ENCODE measurements around the gene TBC1D2B. TPM values are rescaled to one million over a fixed set of nuclear protein-coding genes. Genes with fewer than 3 reads are reported as not detected.
A peak's percentile ranks its signal among the peaks of the same experiment; 100 is the strongest.

TBC1D2B gene
- total and polyA plus RNA-seq, 4 donors, result 8.4 to 119 (median 22.0) TPM

DNA sequence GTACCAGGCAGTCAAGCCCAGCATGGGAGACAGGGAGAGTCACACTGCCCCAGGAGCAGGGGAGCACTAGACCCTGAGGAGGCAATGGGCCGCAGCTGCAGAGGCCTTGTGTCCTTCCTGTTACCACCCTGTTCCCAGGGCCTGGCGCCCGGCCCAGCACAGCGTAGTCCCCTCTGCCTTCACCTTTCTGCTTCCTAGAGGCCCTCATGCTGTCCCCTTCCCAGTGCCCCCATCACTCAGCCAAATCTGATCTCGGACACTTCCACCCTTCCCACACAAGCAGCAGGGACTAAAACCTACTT is 6.9 kb upstream of the TBC1D2B start:
- Histone ChIP-seq H3K9me3 (ENCODE audit: control insufficient read depth in 4 of 4, low read length in 3 of 4) (no peaks in the 10 kb centered on the region), H3K27me3 (ENCODE audit: control insufficient read depth in 4 of 4, insufficient read depth in 4 of 4, low read length in 3 of 4) (no peaks in the 10 kb centered on the region), H3K36me3 (ENCODE audit: control insufficient read depth in 4 of 4, insufficient read depth in 3 of 4, low read depth in 1 of 4, low read length in 3 of 4) (no peaks in the 10 kb centered on the region), H3K4me3 (ENCODE audit: low read depth in 1 of 3, low read length in 3 of 3) (no peak overlapping the region), H3K9ac (ENCODE audit: low read depth in 1 of 2, low read length in 2 of 2) (no peak overlapping the region), H3K27ac (ENCODE audit: low read depth in 1 of 2, low read length in 2 of 2) (no peak overlapping the region), H3K4me1 (ENCODE audit: control insufficient read depth in 4 of 4, insufficient read depth in 4 of 4, low read length in 3 of 4) (peaks cover 3 to 14% (median 9%) of the 10 kb centered on the region in 4 donors)
- DNase-seq (ENCODE audit: low spot score), result no peak
- no peak for TF ChIP-seq YY1 (IDR thresholded peaks at IDR 0.05)
- TF ChIP-seq, protein P1, sequence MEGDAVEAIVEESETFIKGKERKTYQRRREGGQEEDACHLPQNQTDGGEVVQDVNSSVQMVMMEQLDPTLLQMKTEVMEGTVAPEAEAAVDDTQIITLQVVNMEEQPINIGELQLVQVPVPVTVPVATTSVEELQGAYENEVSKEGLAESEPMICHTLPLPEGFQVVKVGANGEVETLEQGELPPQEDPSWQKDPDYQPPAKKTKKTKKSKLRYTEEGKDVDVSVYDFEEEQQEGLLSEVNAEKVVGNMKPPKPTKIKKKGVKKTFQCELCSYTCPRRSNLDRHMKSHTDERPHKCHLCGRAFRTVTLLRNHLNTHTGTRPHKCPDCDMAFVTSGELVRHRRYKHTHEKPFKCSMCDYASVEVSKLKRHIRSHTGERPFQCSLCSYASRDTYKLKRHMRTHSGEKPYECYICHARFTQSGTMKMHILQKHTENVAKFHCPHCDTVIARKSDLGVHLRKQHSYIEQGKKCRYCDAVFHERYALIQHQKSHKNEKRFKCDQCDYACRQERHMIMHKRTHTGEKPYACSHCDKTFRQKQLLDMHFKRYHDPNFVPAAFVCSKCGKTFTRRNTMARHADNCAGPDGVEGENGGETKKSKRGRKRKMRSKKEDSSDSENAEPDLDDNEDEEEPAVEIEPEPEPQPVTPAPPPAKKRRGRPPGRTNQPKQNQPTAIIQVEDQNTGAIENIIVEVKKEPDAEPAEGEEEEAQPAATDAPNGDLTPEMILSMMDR (IDR thresholded peaks at IDR 0.05; ENCODE audit: low read depth, low read length, missing input control), result no peak
- TF ChIP-seq GABPA (IDR thresholded peaks at IDR 0.05 in 1 of 2, conservative IDR thresholded peaks at IDR 0.05 in 1 of 2), result no peak
- no peak for TF ChIP-seq HNF4G (IDR thresholded peaks at IDR 0.05)
- no peak for TF ChIP-seq FOXA1 (IDR thresholded peaks at IDR 0.05)
- no peak for TF ChIP-seq JUND (IDR thresholded peaks at IDR 0.05)
- 77% methylated on average over 5 of the region's 5 CpGs for WGBS

DNA sequence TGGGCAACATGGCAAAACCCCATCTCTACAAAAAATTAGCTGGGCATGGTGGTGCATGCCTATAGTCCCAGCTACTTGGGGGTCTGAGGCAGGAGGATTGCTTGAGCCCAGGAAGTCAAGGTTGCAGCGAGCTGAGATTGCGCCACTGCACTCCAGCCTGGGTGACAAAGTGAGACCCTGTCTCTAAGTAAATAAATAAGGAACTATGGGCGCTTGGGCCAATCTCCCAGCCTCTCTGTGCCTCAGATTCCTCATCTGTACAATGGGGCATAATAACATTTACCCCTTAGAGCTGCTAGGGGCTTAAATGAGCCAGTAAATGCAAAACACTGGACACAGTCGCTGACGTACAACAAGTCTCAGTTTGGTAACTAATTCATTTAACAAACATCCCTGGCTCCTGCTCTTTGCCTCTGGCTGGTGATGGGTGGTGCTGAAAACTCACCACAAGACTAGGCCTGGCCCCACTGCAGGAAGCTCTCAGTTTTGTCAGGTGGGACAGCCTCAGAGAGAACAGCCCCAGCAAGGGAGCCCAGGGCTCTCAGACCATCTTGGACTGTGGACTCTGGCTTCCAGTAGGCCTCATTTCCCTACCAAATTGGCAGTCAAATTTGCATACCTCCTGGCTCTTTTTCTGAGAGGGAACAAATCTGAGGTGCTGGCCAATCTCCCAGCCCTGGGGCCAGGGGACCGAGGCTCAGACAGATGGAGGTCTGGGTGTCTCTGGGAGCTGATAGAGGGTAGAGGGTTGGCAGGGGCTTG is 6.4 kb upstream of the TBC1D2B start:
- no peak for DNase-seq (ENCODE audit: low spot score)
- TF ChIP-seq RXRA (IDR thresholded peaks at IDR 0.05) (no peak), HNF4A (conservative IDR thresholded peaks at IDR 0.05) (peak in 1 of 2 donors; percentile 28)
- H3K9ac ChIP-seq (ENCODE audit: low read depth in 1 of 2, low read length in 2 of 2), result no peak overlapping the region
- H3K27ac ChIP-seq (ENCODE audit: low read depth in 1 of 2, low read length in 2 of 2), result no peak overlapping the region
- peaks cover 3 to 9% (median 5%) of the 10 kb centered on the region in 4 donors for H3K4me1 ChIP-seq (ENCODE audit: control insufficient read depth in 4 of 4, insufficient read depth in 4 of 4, low read length in 3 of 4)
- 92% methylated on average over 6 of the region's 6 CpGs for WGBS
- H3K27me3 ChIP-seq (ENCODE audit: control insufficient read depth in 4 of 4, insufficient read depth in 4 of 4, low read length in 3 of 4), result no peaks in the 10 kb centered on the region
- no peak overlapping the region for H3K4me3 ChIP-seq (ENCODE audit: low read depth in 1 of 3, low read length in 3 of 3)
- no peaks in the 10 kb centered on the region for H3K9me3 ChIP-seq (ENCODE audit: control insufficient read depth in 4 of 4, low read length in 3 of 4)
- H3K36me3 ChIP-seq (ENCODE audit: control insufficient read depth in 4 of 4, insufficient read depth in 3 of 4, low read depth in 1 of 4, low read length in 3 of 4), result no peaks in the 10 kb centered on the region

DNA sequence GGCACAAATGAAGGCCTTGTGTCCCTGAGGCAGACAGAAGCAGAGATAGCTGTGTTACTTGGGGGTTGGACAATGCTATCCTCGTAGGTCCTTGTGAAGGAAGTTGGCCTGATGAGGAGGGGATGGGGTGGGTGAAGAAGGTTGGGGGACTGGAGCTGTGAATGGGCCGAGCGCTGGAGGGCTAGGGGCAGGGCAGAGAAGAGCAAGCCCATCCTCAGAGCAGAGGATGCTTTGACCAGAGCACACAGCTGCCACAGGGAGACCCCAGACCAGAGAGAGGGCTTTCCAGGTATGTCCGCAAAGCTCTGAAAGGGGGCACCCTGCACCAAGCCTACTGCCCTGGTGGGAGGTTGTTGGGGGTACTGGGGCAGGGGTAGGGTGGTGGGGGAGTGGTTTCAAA is 5.7 kb upstream of the TBC1D2B start:
- Histone ChIP-seq H3K9ac (ENCODE audit: low read depth in 1 of 2, low read length in 2 of 2) (no peak overlapping the region), H3K4me1 (ENCODE audit: control insufficient read depth in 4 of 4, insufficient read depth in 4 of 4, low read length in 3 of 4) (peaks cover 0 to 3% (median 0%) of the 10 kb centered on the region in 4 donors), H3K27me3 (ENCODE audit: control insufficient read depth in 4 of 4, insufficient read depth in 4 of 4, low read length in 3 of 4) (no peaks in the 10 kb centered on the region), H3K9me3 (ENCODE audit: control insufficient read depth in 4 of 4, low read length in 3 of 4) (no peaks in the 10 kb centered on the region), H3K36me3 (ENCODE audit: control insufficient read depth in 4 of 4, insufficient read depth in 3 of 4, low read depth in 1 of 4, low read length in 3 of 4) (no peaks in the 10 kb centered on the region), H3K27ac (ENCODE audit: low read depth in 1 of 2, low read length in 2 of 2) (no peak overlapping the region), H3K4me3 (ENCODE audit: low read depth in 1 of 3, low read length in 3 of 3) (no peak overlapping the region)
- no peak for DNase-seq (ENCODE audit: low spot score)
- no peak for TF ChIP-seq RAD21 (IDR thresholded peaks at IDR 0.05)
- TF ChIP-seq, protein P1 (IDR thresholded peaks at IDR 0.05; ENCODE audit: low read depth, low read length, missing input control), result no peak
- no peak for TF ChIP-seq TAF1 (conservative IDR thresholded peaks at IDR 0.05)
- no peak for TF ChIP-seq NR2F2 (IDR thresholded peaks at IDR 0.05)
- TF ChIP-seq RXRA (IDR thresholded peaks at IDR 0.05), result no peak
- TF ChIP-seq JUND (IDR thresholded peaks at IDR 0.05), result no peak
- TF ChIP-seq SP1 (IDR thresholded peaks at IDR 0.05), result no peak
- TF ChIP-seq, protein P2, sequence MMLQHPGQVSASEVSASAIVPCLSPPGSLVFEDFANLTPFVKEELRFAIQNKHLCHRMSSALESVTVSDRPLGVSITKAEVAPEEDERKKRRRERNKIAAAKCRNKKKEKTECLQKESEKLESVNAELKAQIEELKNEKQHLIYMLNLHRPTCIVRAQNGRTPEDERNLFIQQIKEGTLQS (IDR thresholded peaks at IDR 0.05), result no peak
- no peak for TF ChIP-seq EGR1 (IDR thresholded peaks at IDR 0.05; ENCODE audit: low read depth in 2 of 2)
- TF ChIP-seq, protein P3, sequence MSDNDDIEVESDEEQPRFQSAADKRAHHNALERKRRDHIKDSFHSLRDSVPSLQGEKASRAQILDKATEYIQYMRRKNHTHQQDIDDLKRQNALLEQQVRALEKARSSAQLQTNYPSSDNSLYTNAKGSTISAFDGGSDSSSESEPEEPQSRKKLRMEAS (IDR thresholded peaks at IDR 0.05), result no peak
- TF ChIP-seq FOXA1 (IDR thresholded peaks at IDR 0.05), result no peak
- TF ChIP-seq YY1 (IDR thresholded peaks at IDR 0.05), result no peak
- TF ChIP-seq, protein P4, sequence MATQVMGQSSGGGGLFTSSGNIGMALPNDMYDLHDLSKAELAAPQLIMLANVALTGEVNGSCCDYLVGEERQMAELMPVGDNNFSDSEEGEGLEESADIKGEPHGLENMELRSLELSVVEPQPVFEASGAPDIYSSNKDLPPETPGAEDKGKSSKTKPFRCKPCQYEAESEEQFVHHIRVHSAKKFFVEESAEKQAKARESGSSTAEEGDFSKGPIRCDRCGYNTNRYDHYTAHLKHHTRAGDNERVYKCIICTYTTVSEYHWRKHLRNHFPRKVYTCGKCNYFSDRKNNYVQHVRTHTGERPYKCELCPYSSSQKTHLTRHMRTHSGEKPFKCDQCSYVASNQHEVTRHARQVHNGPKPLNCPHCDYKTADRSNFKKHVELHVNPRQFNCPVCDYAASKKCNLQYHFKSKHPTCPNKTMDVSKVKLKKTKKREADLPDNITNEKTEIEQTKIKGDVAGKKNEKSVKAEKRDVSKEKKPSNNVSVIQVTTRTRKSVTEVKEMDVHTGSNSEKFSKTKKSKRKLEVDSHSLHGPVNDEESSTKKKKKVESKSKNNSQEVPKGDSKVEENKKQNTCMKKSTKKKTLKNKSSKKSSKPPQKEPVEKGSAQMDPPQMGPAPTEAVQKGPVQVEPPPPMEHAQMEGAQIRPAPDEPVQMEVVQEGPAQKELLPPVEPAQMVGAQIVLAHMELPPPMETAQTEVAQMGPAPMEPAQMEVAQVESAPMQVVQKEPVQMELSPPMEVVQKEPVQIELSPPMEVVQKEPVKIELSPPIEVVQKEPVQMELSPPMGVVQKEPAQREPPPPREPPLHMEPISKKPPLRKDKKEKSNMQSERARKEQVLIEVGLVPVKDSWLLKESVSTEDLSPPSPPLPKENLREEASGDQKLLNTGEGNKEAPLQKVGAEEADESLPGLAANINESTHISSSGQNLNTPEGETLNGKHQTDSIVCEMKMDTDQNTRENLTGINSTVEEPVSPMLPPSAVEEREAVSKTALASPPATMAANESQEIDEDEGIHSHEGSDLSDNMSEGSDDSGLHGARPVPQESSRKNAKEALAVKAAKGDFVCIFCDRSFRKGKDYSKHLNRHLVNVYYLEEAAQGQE (IDR thresholded peaks at IDR 0.05), result no peak
- TF ChIP-seq FOXA2 (IDR thresholded peaks at IDR 0.05), result no peak
- TF ChIP-seq HNF4A (conservative IDR thresholded peaks at IDR 0.05), result no peak
- TF ChIP-seq HNF4G (IDR thresholded peaks at IDR 0.05), result no peak
- 95% methylated on average over 4 of the region's 4 CpGs for WGBS

Measured in liver (tissue), 9 donors.